GM08714 (cell line): ENCODE results near the gene ARMC12.

Experiments
- H3K4me3 ChIP-seq: fragments of 200-500 bp; sonication (Bioruptor generic); 2 replicates; pipeline ENCODE4 v1.5.1; 2014; ENCODE audit warnings: mild to moderate bottlenecking, low read length, inconsistent platforms
- ZNF274 ChIP-seq: IDR thresholded peaks from 2 replicates; pipeline ENCODE4 v1.6.1; 2012; ENCODE audit warnings: mild to moderate bottlenecking, low read depth, low read length

Gene ARMC12

GRCh38 chr6:35759426-35759825, 22.6 kb downstream of the ARMC12 start:
- no peak for TF ChIP-seq ZNF274
- H3K4me3 ChIP-seq = no peak overlapping the region

- H3K4me3 ChIP-seq = no peak overlapping the region
- TF ChIP-seq ZNF274 = no peak
Measured at GRCh38 chr6:35765739-35766138, 28.9 kb downstream of the ARMC12 start.

- TF ChIP-seq ZNF274 = no peak
- H3K4me3 ChIP-seq = no peak overlapping the region
Measured at GRCh38 chr6:35769211-35769610, 32.4 kb downstream of the ARMC12 start.

- no peak for TF ChIP-seq ZNF274
- no peak overlapping the region for H3K4me3 ChIP-seq
Measured at GRCh38 chr6:35771343-35771627, 34.5 kb downstream of the ARMC12 start.

GRCh38 chr6:35774116-35774794, 37.4 kb downstream of the ARMC12 start:
- TF ChIP-seq ZNF274 = no peak
- no peak overlapping the region for H3K4me3 ChIP-seq

- no peak for TF ChIP-seq ZNF274
- no peak overlapping the region for H3K4me3 ChIP-seq
Measured at GRCh38 chr6:35775031-35775430, 38.2 kb downstream of the ARMC12 start.

GRCh38 chr6:35776364-35777215, 39.8 kb downstream of the ARMC12 start, which contains the start of gene CLPSL2:
Gene CLPSL2 (plus strand): TSS chr6:35776598. CDS start chr6:35776619, 21 bp downstream.
- no peak for TF ChIP-seq ZNF274
- H3K4me3 ChIP-seq = peak within 1 kb of the TSS; percentile 34; the same call in 1 of the 2 replicates

- TF ChIP-seq ZNF274 = no peak
- H3K4me3 ChIP-seq = no peak overlapping the region
Measured at GRCh38 chr6:35777356-35778102, 40.7 kb downstream of the ARMC12 start.

- TF ChIP-seq ZNF274 = no peak
- H3K4me3 ChIP-seq = no peak overlapping the region
Measured at GRCh38 chr6:35778437-35778836, 41.6 kb downstream of the ARMC12 start.

- H3K4me3 ChIP-seq = no peak within 1 kb of the TSS
- no peak for TF ChIP-seq ZNF274
Measured at GRCh38 chr6:35780719-35781118, 43.9 kb downstream of the ARMC12 start, which contains the start of gene CLPSL1. Gene CLPSL1 (plus strand): TSS chr6:35781019. CDS start chr6:35781111, 92 bp downstream.

- no peak for TF ChIP-seq ZNF274
- no peak overlapping the region for H3K4me3 ChIP-seq
Measured at GRCh38 chr6:35781290-35781689, 44.5 kb downstream of the ARMC12 start.

GRCh38 chr6:35782424-35782823, 45.6 kb downstream of the ARMC12 start:
- no peak for TF ChIP-seq ZNF274
- no peak overlapping the region for H3K4me3 ChIP-seq

- H3K4me3 ChIP-seq = no peak overlapping the region
- TF ChIP-seq ZNF274 = no peak
Measured at GRCh38 chr6:35784200-35784599, 47.4 kb downstream of the ARMC12 start.

GRCh38 chr6:35786272-35786671, 49.4 kb downstream of the ARMC12 start:
- H3K4me3 ChIP-seq = no peak overlapping the region
- TF ChIP-seq ZNF274 = no peak
